GM19328 (cell line): ENCODE data around the gene LONP1.
"Not testable (repeated sequence)": the region's sequence is repeated elsewhere in the genome, so short reads cannot be mapped to it uniquely, and the experiment has no call there.

Experiments used
- ATAC-seq: cut with Tn5 transposase; IDR thresholded peaks from one replicate; pipeline ENCODE4 v1.9.1; 2021; ENCODE audit warnings: mild to moderate bottlenecking, moderate library complexity; ENCODE audit not compliant: unreplicated experiment

The LONP1 gene

GRCh38 chr19:5711713-5712161 lies 8.2 kb downstream of the LONP1 start:
- no peak for ATAC-seq

- ATAC-seq, result no peak
These were observed 8.9 kb downstream of the LONP1 start for GRCh38 chr19:5711025-5711424.

GRCh38 chr19:5707576-5708575 lies 12.1 kb downstream of the LONP1 start:
- ATAC-seq, result no peak

- ATAC-seq, result no peak
These were observed 12.9 kb downstream of the LONP1 start for GRCh38 chr19:5706876-5707573.

- ATAC-seq, result no peak
These were observed 14.4 kb downstream of the LONP1 start for GRCh38 chr19:5705552-5705951.

- no peak for ATAC-seq
These were observed 15.8 kb downstream of the LONP1 start for GRCh38 chr19:5703819-5704818.

GRCh38 chr19:5702053-5702410 lies 17.9 kb downstream of the LONP1 start:
- not testable (repeated sequence) for ATAC-seq

- ATAC-seq, result no peak
These were observed 19.4 kb downstream of the LONP1 start for GRCh38 chr19:5700455-5701092.

- ATAC-seq, result no peak
These were observed 21.1 kb downstream of the LONP1 start for GRCh38 chr19:5698635-5699422.

- no peak for ATAC-seq
These were observed 21.9 kb downstream of the LONP1 start for GRCh38 chr19:5697890-5698634.

GRCh38 chr19:5697022-5697889 lies 22.7 kb downstream of the LONP1 start:
- no peak for ATAC-seq

- ATAC-seq, result no peak
These were observed 23.5 kb downstream of the LONP1 start for GRCh38 chr19:5696196-5697021.

GRCh38 chr19:5695649-5696195 lies 24.2 kb downstream of the LONP1 start:
- ATAC-seq, result no peak

GRCh38 chr19:5694956-5695648 lies 24.8 kb downstream of the LONP1 start:
- ATAC-seq, result no peak

- no peak for ATAC-seq
These were observed 25.6 kb downstream of the LONP1 start for GRCh38 chr19:5694167-5694955.
